ENCODE measurements around the gene KCTD12.
A peak's percentile ranks its signal among the peaks of the same experiment; 100 is the strongest.

KCTD12 gene

DNA sequence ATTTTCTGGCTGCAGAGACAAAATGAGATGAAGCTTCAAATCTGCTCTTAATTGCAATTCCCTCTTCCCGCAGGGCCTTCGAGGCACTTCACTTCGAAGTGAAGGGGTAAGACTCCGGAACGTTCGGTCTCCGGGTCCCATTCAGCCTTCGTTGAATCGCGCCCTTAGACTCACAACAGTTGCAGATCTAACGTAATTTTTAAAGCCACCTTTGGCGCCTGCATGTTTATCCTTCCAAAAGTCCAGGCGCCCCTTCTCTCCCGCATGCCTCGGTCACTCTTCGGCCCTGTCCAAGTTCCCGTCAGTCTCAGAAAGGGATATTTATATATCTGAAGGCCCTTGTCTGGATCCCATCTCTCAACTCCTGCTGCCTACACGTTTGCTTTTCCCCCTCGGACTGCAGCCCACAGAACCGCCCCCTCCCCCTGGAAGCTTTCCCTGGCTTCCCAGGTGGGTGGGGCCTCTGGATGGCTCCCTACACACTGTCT lies 915 bp upstream of the KCTD12 start:
- DNase-seq (ENCODE audit: low spot score), result no peak

DNA sequence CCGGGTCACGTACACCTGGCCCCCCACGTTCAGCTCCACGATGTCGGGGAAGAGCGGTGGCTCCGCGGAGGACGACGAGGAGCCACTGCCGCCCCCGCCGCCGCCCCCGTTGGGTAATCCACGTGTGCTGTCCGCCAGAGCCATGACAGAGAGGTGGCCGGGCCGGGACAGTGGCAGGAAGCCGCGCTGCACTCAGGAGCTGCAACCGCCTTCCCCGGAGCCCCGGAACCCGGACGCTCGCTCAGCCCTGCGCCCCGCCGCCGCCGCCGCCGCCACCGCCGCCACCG lies 257 bp downstream of the KCTD12 start:
- DNase-seq (ENCODE audit: low spot score), result no peak

DNA sequence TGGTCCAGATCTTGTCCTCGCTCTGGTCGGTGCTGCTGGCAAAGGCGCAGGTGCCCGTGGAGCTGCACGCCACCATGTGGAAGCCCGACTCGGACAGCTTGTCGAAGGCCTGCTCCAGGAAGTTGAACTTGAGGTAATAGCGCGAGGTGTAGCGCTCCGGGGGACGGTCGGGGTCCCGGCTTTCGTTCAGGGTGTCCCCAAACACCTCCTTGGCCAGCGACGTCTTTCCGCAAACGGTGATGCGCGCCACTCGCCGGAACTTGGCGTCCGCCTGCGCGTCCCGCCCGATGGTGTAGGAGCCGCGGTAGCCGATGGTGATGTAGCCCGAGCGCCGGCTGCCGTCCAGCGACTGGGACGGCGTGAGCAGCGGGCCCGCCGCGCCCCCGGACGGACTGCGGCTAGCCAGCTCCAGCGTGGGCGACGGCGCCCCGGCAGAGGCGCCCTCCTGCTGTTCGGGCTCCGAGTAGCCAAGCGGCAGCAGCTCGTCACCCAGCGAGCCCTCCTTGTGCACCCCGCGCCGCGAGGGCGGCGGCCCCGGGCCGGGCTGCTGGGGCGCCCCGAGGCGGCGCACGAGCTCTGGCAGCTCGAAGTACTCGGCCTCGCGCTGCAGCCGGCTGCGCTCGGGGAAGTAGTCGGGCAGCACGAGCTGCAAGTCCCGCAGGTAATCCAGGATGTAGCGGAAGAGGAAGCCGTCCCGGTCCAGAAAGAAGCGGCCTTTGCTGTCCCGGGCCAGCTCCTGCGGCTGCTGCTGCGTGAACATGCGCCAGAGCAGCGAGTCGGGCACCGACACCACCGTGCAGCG lies 801 bp downstream of the KCTD12 start:
- DNase-seq (ENCODE audit: low spot score), result peak; percentile 52

DNA sequence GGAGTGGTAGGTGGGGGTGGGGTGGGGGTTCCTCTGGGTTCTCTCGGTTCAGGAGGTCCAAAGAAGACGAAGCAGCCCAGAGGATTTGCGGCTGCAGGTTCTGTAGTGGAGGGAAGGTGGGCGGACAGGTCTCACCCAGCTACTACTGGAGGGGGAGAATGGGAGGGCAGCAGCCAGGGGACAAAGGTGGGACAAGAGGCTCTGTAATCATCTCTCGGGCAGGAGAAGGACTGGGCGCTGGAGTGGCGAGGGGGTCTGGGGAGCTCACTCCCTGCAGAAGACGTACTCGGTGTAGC lies 1.4 kb downstream of the KCTD12 start:
- DNase-seq (ENCODE audit: low spot score), result no peak

DNA sequence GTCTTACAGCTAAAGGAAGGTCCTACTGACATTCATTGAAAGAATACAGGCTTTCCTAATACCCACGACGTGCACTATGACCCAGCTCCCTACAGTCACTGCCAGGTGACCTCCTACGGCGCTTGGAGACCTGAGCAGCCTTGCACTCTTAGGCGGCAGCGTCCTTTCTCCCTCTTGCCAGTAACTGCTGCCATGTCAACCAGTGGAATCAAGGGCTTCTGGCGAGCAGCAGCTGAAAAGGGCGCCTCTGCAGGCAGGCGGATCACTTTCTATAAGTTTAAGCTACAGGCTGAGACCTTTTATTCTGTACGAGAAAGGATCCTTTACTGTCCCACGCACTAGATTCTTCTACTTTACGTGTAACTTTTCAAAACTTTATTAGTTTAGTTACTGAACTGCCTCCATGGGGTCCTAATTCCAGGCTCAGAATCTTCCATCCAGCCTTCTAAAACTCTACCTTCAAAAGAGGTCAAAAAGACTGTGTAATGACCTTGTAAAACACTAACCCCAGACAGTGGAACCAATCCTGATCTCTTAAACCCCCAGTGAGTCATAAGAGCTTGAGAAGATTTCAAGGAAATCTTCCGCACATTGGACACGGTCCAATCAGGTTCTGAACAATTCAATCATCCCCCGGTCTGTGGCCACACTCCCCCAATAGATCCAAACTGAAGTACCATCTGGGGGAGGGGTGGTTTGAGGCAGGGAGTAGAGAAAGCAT lies 1.9 kb downstream of the KCTD12 start:
- DNase-seq (ENCODE audit: low spot score), result no peak

DNA sequence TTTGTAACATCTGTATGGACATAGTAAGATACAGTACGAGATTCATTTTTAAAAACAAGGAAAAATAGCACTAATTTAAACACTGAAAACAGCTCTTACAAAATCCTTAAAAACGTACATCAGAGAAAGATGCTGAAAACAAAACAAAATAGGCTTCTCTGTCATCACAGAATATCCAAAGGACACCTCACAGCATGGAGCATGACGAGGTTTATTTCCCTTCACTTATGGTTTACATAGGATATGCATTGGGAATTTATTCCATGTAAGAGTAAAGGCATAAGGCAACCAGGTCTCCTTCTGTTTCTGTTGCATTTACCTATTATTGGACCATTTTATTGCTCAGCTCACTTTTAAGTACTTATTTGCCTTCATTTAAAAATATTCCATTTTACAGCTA lies 3.0 kb downstream of the KCTD12 start:
- DNase-seq (ENCODE audit: low spot score), result no peak

DNA sequence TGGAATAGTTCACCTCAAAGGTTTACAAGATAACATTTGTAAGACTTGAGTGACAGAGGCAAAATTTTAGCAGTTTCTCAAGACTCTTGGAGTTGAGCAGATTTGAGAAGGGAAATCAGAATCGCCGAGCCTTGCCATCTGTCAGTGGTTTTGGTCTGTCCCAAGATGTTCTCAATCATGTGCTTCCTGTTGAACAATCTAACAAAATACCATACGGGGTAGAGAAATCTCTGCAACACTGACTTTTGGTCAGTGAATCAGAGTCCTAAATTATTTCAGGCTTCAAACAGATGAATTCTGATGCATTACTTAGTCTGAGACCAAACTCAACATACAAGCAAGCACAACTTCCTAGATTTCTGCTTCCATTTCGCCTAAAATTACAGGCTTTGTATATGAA lies 3.8 kb downstream of the KCTD12 start:
- DNase-seq (ENCODE audit: low spot score), result peak; percentile 50

DNA sequence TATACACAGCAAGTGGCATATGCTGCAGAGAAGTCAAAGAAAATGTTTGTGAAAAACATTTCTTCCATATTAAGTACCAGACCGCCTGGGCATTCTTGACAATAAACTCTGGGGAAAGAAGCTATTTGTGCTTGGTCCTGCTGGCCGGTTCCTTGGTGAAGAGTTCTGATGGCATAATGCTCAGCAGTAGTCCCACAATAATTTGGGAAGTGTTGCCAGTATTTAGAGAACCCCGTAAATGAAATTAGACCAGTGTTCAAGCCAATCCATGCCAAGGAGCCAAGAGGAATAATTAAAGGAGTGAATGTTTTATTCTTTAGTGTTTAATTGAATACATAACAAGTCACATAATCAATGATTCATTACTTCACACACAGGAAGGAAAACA lies 6.3 kb downstream of the KCTD12 start:
- no peak for DNase-seq (ENCODE audit: low spot score)

DNA sequence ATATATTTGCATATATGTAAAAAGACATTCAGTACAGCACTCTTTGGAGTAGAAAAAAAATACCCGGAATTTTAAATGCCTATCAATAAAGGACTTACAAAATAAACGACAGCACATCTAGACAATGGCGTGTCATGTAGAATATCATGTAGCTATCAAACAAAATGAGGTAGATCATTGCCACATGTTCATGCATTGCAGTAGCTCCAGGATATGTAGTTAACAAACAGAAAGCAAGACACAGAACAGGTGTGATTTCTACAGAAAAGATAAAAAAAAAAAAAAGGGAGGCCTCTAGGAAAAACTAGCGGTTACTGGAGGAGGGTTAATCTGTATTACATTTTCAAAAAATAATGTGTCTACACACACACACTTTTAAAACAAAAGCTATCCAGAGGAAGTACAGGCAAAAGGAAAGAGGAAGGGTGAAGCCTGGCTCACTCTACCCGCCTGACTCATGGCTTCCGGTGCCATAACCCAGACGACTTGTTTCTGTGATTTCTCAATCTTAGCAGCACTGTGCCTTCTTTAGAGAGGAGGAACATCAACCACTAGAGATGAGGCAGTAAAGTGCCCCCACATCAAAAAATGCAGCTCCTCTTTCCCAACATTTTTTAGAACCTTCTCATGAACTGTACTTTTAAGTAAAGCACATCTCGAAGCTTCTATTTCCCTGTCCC lies 6.9 kb downstream of the KCTD12 start:
- DNase-seq (ENCODE audit: low spot score), result peak; percentile 85

DNA sequence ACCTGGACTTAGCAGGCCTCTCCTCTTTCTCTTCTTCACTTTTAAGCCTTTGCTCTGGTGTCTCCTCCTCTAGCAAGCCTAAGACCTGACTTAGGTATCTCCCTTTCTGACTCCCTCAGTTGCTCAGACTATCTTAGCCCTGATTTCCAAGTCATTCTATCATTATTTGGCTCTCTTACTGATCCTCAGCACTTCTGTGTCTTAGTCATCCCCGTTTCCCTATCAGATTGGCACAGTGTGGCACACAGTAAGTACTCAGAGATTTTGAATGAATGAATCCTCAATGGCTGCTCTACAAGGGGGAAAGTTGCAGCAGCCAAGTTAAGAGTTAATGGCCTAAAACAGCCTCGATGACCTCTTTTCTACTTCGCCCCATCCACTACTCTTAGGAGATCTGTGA lies 8.2 kb downstream of the KCTD12 start:
- no peak for DNase-seq (ENCODE audit: low spot score)

DNA sequence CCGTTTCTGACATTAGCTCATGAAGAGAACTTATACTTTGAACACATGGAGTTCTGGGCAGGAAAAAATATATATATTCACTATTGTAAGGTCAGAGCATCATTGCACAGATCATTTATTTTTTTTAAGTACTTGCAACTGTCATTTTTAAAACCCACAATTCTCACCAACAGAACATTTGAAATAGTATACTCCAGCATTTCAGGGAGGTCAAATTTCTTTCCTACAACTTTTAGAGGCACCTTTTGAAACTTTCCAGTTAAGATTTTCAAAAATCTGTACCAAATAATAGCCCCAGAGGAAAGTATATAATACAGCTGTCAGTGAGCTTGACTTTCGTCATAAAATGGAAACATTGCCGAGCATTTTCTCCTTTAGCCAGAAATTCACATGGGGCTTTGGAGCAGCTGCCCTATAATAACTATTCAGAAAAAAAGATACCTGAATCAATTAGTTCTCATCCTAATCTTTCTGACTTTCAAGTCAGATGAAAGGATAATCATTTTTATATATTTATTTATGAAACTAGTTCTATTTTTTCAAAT lies 10.9 kb downstream of the KCTD12 start:
- no peak for DNase-seq (ENCODE audit: low spot score)

DNA sequence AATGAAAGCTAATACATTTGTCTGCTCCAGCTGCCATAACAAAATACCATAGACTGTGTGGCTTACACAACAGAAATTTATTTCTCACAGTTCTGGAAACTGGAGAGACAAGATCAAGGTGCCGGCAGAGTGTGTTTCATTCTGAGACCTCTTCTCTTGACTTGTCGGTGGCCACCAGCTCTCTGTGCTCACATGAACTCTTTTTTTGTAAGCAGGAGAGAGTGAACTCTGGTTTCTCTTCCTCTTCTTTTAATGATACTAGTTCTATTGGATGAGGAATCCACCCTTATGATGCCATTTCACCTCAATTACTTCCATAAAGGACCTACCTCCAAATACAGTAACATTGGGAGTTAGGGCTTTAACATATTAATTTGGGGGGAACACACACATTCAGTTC lies 11.7 kb downstream of the KCTD12 start:
- DNase-seq (ENCODE audit: low spot score), result no peak

DNA sequence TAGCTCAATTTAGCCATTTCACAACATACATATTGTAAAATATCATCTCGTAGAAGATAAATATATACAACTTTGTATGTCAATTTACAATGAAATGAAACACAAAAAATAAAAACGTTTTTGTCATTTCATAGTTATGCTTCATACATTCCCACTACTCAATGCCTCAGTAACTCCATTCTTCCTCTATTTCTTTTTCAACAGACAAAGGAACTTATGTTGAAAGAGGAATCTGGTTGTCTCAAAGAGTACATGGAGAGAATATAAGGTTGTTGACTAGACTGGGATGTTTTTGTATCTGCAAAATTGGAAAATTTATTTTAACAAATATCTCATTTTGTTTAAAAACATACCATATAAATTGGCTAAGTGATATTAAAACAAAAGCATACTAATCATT lies 12.8 kb downstream of the KCTD12 start:
- DNase-seq (ENCODE audit: low spot score), result no peak

DNA sequence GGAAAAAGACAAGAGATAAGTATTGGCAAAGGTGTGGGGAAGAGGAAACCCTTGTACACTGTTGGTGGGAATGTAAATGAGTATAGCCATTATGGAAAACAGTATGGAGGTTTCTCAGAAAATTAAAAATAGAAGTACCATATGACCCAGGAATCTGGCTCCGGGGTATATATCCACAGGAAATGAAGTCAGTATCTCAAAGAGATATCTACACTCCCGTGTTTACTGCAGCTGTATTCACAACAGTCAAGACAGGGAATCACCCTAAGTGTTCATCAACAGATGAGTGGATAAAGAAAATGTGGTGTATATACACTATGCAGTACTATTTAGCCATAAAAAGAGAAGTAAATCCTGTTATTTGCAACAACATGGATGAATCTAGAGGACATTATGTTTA lies 13.5 kb downstream of the KCTD12 start:
- no peak for DNase-seq (ENCODE audit: low spot score)

DNA sequence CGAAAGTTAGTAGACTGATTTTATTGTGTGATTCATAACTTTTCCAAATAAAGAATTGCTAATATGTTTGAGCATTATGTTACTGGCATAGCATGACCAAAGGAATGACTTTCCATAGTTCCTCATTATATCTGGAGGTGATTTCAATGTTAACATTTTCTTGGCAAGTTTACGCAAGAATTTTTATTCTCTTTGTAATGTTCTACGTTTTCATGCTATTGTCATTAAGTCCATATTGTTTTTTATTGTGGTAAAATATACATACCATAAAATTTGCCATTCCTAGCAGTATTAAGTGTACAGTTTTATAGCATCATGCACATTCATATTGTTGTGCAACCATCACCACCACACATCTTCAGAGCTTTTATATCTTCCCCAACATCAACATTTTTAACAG lies 14.8 kb downstream of the KCTD12 start:
- no peak for DNase-seq (ENCODE audit: low spot score)

DNA sequence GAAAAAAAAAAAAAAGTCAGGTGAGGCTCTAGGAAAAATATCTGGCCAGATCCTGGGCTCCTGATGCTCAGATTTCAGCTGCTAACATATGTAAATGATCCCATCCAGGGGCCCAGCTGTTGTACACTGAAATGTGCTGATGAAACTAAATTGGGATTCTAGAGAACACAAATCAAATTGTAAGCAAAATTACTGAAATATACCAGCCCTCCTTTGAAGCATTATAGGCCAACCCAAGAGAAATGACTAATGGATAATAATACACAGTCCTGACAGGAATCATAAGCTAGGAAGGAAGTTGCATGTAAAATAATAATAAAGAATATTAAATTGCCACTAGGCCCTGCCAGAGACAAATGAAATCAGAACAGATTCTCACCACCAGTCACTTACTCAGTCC lies 17.8 kb downstream of the KCTD12 start:
- no peak for DNase-seq (ENCODE audit: low spot score)

DNA sequence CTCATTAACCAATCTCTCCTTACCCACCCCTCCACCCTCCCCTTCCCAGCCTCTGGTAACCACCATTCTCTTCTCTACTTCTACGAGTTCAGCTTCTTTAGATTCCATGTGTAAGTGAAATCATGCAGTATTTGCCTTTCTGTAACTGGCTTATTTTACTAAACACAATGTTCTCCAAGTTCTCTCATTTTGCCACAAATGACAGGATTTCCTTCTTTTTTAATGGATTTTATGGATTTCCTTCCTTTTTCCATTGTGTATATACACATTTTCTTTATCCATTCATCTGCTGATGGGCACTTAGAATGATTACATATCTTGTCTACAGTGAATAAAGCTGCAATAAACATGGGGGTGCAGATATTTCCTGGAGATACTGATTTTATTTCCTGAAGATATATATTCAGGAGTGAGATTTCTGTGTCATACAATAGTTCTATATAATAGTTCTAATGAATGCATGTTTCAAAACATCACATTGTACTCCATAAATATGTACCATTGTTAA lies 20.2 kb downstream of the KCTD12 start:
- no peak for DNase-seq (ENCODE audit: low spot score)

DNA sequence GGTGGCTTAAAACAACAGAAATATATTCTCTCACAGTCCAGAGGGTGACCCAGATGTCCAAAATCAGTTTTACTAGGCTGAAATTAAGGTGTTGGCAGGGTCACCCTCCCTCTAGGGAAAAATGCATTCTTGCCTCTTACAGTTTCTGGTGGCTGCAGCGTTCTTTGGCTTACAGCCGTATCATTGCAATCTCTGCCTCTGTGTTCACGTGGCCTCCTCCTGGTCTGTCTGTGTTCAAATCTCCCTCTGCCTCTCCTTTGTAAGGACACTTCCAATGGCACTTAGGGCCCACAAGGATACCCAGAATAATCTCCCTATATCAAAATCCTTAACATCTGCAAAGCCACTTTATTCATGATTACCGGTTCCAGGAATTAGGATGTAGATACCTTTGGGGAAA lies 21.1 kb downstream of the KCTD12 start:
- DNase-seq (ENCODE audit: low spot score), result no peak

DNA sequence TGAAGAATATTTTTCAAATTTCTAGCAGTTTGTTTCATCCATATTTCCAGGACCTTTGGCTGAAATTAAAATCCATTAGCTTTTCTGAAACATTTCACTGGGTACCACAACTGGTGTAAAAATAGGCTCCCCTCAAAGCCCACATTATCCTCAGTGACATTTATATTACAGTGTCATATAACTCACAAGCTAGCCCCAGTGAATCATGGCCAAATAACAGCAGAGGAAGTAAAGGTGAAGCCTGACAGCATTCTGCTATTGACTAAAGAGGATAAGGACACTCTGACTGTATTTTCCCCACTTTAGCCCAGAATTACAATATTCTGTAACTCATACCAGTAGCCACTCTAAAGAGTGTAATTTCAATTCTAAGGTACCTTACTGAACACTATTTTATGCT lies 21.9 kb downstream of the KCTD12 start:
- DNase-seq (ENCODE audit: low spot score), result no peak

DNA sequence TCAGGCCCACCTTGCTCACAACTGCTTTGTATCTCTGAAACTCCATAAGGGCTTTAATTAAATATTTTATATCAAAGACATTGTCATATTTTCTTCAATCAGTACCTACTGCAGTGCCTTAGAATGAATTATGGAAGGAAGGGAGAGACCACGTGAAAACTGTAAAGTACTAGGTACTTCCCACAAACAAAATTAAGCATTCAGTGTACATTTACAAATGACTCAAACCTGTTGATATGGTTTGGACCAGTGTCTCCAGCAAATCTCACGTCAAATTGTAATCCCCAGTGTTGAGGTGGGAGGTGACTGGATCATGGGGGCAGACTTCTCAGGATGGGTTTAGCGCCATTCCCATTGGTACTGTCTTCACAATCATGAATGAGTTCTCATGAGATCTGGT lies 23.2 kb downstream of the KCTD12 start:
- no peak for DNase-seq (ENCODE audit: low spot score)

DNA sequence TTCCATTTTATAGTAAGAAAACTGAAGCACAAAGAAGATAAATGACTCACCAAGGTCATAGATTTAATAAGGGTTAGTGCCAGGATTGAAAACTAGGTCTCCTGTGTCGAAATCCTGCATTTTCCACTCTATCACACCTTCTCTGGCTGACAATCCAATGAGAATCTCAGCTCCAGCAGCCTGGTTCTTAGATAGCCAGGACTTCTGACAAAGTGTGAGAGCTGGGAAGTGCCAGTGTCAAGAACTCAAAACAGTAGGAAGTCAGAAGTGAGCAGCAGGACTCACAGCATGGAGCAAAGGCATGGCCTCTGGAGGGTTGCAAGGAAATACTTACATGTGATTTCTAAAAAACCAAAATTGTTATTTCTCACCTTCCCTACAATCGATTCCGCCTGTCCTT lies 24.3 kb downstream of the KCTD12 start:
- DNase-seq (ENCODE audit: low spot score), result no peak

DNA sequence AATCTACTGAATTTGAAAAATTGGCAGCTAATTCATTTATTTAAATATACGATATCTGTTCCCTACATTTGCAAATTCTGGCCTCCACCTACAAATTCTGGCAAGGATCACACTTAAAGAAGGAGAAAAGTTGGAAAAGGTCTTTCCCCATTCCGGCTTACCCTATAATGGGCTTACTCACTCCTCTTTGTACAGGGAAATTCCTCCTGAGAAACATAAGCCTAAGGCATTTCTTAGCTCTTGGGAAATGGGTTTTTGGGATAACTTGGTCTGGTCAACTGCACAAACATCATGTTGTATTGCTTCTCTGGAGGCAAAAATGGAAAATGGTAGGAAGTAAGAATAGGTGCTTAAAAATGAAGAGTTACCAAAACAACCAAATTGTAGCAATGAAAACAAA lies 25.5 kb downstream of the KCTD12 start:
- no peak for DNase-seq (ENCODE audit: low spot score)

DNA sequence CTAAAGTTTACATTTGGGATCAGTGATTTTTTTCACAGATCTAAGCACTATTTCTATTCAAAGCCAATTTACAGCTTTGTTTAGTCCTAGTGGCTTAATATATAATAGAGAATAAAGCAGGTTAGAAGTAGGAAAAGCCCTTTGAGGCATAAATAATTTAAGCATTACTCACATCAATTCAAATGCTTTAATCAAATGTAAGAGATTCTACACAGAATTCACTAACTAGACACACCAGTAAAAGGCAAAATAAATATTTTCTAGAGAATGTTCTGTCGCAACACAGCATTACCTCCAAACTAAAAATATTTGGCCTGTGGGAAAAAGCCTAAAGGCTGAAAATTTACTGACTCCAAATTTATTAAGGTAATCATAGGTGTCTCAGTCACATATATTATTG lies 31.3 kb downstream of the KCTD12 start:
- peak; percentile 7 for DNase-seq (ENCODE audit: low spot score)

Data from AG08395 (cell line).